HL-60 (cell line): ENCODE results near the gene PITHD1.

ENCODE experiments used
- POLR2AphosphoS5 ChIP-seq: IDR thresholded peaks from 2 replicates; pipeline ENCODE4 v1.6.1; 2012; ENCODE audit warnings: low read depth
- REST ChIP-seq: IDR thresholded peaks from 2 replicates; pipeline ENCODE4 v1.6.1; 2012; ENCODE audit warnings: low read depth; ENCODE audit not compliant: insufficient replicate concordance
- TF ChIP-seq, protein P1 (sequence below): IDR thresholded peaks from one replicate; pipeline ENCODE4 v1.5.1; 2011; ENCODE audit warnings: low read length, control low read depth, inconsistent platforms; ENCODE audit not compliant: insufficient read depth

- TF ChIP-seq, protein P1, sequence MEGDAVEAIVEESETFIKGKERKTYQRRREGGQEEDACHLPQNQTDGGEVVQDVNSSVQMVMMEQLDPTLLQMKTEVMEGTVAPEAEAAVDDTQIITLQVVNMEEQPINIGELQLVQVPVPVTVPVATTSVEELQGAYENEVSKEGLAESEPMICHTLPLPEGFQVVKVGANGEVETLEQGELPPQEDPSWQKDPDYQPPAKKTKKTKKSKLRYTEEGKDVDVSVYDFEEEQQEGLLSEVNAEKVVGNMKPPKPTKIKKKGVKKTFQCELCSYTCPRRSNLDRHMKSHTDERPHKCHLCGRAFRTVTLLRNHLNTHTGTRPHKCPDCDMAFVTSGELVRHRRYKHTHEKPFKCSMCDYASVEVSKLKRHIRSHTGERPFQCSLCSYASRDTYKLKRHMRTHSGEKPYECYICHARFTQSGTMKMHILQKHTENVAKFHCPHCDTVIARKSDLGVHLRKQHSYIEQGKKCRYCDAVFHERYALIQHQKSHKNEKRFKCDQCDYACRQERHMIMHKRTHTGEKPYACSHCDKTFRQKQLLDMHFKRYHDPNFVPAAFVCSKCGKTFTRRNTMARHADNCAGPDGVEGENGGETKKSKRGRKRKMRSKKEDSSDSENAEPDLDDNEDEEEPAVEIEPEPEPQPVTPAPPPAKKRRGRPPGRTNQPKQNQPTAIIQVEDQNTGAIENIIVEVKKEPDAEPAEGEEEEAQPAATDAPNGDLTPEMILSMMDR, result no peak
- TF ChIP-seq POLR2AphosphoS5 (no peak), REST (no peak)
These were observed 28.1 kb downstream of the PITHD1 start for GRCh38 chr1:23806280-23806679.
